ENCODE data around the gene MYCN.

MYCN gene

DNA sequence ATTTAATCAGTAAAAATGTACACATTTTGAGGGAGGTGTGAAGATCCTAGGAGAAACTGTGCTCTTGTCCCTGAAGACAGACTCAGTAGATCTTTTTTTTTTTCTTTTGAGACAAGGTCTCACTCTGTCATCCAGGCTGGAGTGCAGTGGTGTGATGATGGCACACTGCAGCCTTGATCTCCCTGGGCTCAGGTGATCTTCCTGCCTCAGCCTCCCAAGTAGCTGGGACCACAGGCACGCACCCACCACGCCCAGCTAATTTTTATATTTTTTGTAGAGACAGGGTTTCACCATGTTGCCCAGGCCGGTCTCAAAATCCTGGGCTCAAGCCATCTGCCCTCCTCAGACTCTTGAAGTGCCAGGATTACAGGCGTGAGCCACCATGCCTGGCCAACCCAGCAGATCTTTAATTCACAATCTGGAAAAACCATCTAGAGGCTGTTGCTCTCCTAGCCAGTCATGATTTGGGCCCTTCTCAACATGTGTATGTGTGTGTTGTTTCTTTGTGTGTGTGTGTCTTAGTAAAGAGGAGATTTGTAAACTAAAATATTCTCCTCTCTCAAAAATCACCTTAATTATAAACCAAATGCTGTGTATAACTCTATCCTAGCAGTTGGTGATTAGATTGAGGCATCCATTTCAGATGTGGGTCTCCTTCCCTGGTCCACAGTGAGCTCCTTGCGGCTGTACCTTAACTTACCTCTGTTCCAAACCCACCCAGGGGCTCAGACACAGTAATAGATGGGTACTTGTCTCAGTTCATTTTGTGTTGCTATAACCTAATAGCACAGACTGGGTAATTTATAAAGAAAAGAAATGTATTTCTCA is 3.9 kb upstream of the MYCN start:
- H3K27me3 ChIP-seq (ENCODE audit: insufficient read depth, insufficient read length), result no peaks in the 10 kb centered on the region
- no peaks in the 10 kb centered on the region for H3K4me1 ChIP-seq (ENCODE audit: insufficient read depth, insufficient read length)
- no peak overlapping the region for H3K9ac ChIP-seq (ENCODE audit: insufficient read length, low read depth)
- no peak for DNase-seq (ENCODE audit: low read depth, low spot score)
- no peak for TF ChIP-seq YY1 (IDR thresholded peaks at IDR 0.05; ENCODE audit: insufficient read depth, insufficient read length)
- no peak for TF ChIP-seq ZNF274 (IDR thresholded peaks at IDR 0.05; ENCODE audit: low read depth, low read length)
- TF ChIP-seq SUZ12 (IDR thresholded peaks at IDR 0.05; ENCODE audit: extremely low read depth, insufficient read depth, insufficient read length), result no peak
- no peak overlapping the region for H3K4me3 ChIP-seq (ENCODE audit: insufficient read length, low read depth)
- H3K36me3 ChIP-seq (ENCODE audit: insufficient read depth, insufficient read length, low read length), result no peaks in the 10 kb centered on the region
- H3K9me3 ChIP-seq (ENCODE audit: insufficient read depth, low read length), result no peaks in the 10 kb centered on the region

GRCh38 chr2:15937105-15937881 is 3.1 kb upstream of the MYCN start:
- H3K9me3 ChIP-seq (ENCODE audit: insufficient read depth, low read length), result no peaks in the 10 kb centered on the region
- no peak for DNase-seq (ENCODE audit: low read depth, low spot score)
- no peaks in the 10 kb centered on the region for H3K4me1 ChIP-seq (ENCODE audit: insufficient read depth, insufficient read length)
- TF ChIP-seq YY1 (IDR thresholded peaks at IDR 0.05; ENCODE audit: insufficient read depth, insufficient read length) (no peak), SUZ12 (IDR thresholded peaks at IDR 0.05; ENCODE audit: extremely low read depth, insufficient read depth, insufficient read length) (no peak), ZNF274 (IDR thresholded peaks at IDR 0.05; ENCODE audit: low read depth, low read length) (no peak)
- peaks cover 5% of the 10 kb centered on the region for H3K36me3 ChIP-seq (ENCODE audit: insufficient read depth, insufficient read length, low read length)
- no peaks in the 10 kb centered on the region for H3K27me3 ChIP-seq (ENCODE audit: insufficient read depth, insufficient read length)
- no peak overlapping the region for H3K9ac ChIP-seq (ENCODE audit: insufficient read length, low read depth)
- H3K4me3 ChIP-seq (ENCODE audit: insufficient read length, low read depth), result no peak overlapping the region

DNA sequence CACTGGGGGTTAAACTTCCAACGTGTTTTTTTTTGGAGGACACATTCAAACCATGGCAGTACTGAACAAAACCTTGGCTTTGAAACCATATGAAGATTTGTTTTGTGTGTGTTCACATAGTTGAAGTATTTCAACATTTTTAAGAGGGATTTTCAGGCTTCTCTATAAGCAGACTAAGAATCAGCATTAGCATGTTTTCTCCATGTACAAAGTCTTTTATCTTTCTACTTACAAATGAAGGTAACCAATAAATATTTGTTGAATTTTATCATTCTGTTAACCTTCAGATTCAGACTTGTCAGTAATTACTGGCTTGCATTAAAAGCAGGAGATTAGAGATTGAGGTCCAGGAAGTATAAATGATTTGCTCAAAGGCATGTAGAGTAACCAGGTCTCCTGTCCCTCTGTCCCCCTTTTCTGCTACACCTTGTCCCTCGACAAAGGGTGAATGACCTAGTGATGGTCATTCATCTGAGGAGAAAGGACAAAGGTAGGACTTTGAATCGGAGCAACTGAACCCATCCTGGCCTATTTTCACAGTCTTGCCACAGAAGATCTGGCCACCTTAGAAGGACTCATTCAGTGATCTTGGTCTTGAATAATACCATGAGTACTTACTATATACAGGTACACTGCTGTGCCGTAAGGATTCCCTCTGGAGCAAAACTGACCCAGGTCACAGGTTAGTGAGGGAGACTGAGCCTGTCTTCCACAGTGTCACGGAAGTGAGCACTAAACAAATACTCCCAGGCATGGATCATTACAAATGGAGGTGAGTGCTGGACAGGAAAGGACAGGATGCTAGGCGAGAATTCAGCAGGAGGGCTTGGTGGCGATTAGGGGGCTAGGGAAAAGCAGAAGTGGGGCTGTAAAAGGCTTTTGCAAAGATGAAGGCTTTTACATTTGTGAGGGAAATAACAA is 2.2 kb upstream of the MYCN start:
- H3K36me3 ChIP-seq (ENCODE audit: insufficient read depth, insufficient read length, low read length), result peaks cover 14% of the 10 kb centered on the region
- H3K4me3 ChIP-seq (ENCODE audit: insufficient read length, low read depth), result no peak overlapping the region
- no peaks in the 10 kb centered on the region for H3K4me1 ChIP-seq (ENCODE audit: insufficient read depth, insufficient read length)
- TF ChIP-seq ZNF274 (IDR thresholded peaks at IDR 0.05; ENCODE audit: low read depth, low read length) (no peak), SUZ12 (IDR thresholded peaks at IDR 0.05; ENCODE audit: extremely low read depth, insufficient read depth, insufficient read length) (no peak), YY1 (IDR thresholded peaks at IDR 0.05; ENCODE audit: insufficient read depth, insufficient read length) (no peak)
- no peak overlapping the region for H3K9ac ChIP-seq (ENCODE audit: insufficient read length, low read depth)
- DNase-seq (ENCODE audit: low read depth, low spot score), result no peak
- no peaks in the 10 kb centered on the region for H3K27me3 ChIP-seq (ENCODE audit: insufficient read depth, insufficient read length)
- no peaks in the 10 kb centered on the region for H3K9me3 ChIP-seq (ENCODE audit: insufficient read depth, low read length)

DNA sequence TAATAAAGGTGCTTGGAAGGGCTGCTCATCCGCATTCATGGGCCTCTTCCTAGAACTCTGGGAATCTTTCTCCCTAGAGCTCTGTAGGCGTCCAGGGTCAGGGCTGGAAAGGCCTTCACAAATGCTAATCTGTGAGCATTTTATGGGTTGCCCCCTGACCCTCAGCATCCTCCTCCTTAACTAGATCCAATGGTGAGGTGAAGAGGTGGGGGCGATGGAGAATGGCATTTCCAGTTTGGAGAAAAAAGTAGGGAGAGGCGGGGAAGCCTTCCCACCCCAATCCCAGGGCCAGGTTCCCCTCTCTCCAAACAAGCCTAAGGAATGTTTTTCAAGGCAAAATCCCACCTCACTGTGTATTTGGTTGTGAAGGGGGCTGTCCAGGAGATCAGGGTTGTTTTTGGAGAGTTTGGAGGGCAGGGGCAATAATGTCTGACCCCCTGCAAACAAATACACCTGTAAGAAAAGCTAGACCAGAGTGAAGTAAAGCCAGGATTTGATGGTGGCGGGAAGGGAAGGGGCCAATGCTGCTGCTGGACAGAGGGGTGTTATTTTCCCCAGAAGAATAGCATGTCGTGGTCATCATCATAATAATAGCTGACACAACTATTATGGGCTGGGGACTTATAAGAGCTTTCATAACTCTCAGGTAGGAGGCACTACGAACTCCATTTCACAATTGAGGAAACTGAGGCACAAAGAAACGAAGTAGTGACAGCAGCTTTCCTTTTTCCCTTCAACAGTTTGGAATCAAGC is 1.4 kb upstream of the MYCN start:
- no peaks in the 10 kb centered on the region for H3K27me3 ChIP-seq (ENCODE audit: insufficient read depth, insufficient read length)
- peak overlapping the region; percentile 89 for H3K9ac ChIP-seq (ENCODE audit: insufficient read length, low read depth)
- no peaks in the 10 kb centered on the region for H3K9me3 ChIP-seq (ENCODE audit: insufficient read depth, low read length)
- peak; percentile 98 for DNase-seq (ENCODE audit: low read depth, low spot score)
- peak overlapping the region; percentile 46 for H3K4me3 ChIP-seq (ENCODE audit: insufficient read length, low read depth)
- peaks cover 21% of the 10 kb centered on the region for H3K36me3 ChIP-seq (ENCODE audit: insufficient read depth, insufficient read length, low read length)
- no peak for TF ChIP-seq ZNF274 (IDR thresholded peaks at IDR 0.05; ENCODE audit: low read depth, low read length)
- no peak for TF ChIP-seq YY1 (IDR thresholded peaks at IDR 0.05; ENCODE audit: insufficient read depth, insufficient read length)
- no peak for TF ChIP-seq SUZ12 (IDR thresholded peaks at IDR 0.05; ENCODE audit: extremely low read depth, insufficient read depth, insufficient read length)
- H3K4me1 ChIP-seq (ENCODE audit: insufficient read depth, insufficient read length), result no peaks in the 10 kb centered on the region

DNA sequence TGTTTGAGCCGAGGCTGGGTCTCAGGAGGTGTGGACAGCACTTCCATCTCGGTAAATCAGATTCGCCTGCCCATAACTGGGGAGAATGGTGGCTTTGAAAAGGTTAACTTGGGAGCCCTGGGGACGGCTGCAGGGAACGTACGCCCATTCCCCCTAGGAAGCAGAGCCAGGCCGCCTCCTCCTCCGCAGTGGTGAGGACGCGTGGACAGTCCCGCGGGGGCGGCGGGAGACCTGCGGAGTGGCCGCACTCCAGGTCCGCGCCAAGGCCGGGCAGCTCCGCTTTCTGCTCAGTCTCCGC is 845 bp upstream of the MYCN start:
- TF ChIP-seq SUZ12 (IDR thresholded peaks at IDR 0.05; ENCODE audit: extremely low read depth, insufficient read depth, insufficient read length) (no peak), YY1 (IDR thresholded peaks at IDR 0.05; ENCODE audit: insufficient read depth, insufficient read length) (no peak), ZNF274 (IDR thresholded peaks at IDR 0.05; ENCODE audit: low read depth, low read length) (no peak)
- H3K36me3 ChIP-seq (ENCODE audit: insufficient read depth, insufficient read length, low read length), result peaks cover 26% of the 10 kb centered on the region
- H3K4me1 ChIP-seq (ENCODE audit: insufficient read depth, insufficient read length), result no peaks in the 10 kb centered on the region
- DNase-seq (ENCODE audit: low read depth, low spot score), result no peak
- no peaks in the 10 kb centered on the region for H3K9me3 ChIP-seq (ENCODE audit: insufficient read depth, low read length)
- peak overlapping the region; percentile 89 for H3K9ac ChIP-seq (ENCODE audit: insufficient read length, low read depth)
- peak overlapping the region; percentile 46 for H3K4me3 ChIP-seq (ENCODE audit: insufficient read length, low read depth)
- H3K27me3 ChIP-seq (ENCODE audit: insufficient read depth, insufficient read length), result no peaks in the 10 kb centered on the region

- Histone ChIP-seq H3K36me3 (ENCODE audit: insufficient read depth, insufficient read length, low read length) (peaks cover 38% of the 10 kb centered on the region), H3K27me3 (ENCODE audit: insufficient read depth, insufficient read length) (no peaks in the 10 kb centered on the region), H3K9me3 (ENCODE audit: insufficient read depth, low read length) (no peaks in the 10 kb centered on the region), H3K4me1 (ENCODE audit: insufficient read depth, insufficient read length) (peaks cover 6% of the 10 kb centered on the region), H3K9ac (ENCODE audit: insufficient read length, low read depth) (peak overlapping the region; percentile 92), H3K4me3 (ENCODE audit: insufficient read length, low read depth) (peak overlapping the region; percentile 90)
- TF ChIP-seq SUZ12 (IDR thresholded peaks at IDR 0.05; ENCODE audit: extremely low read depth, insufficient read depth, insufficient read length), result no peak
- TF ChIP-seq ZNF274 (IDR thresholded peaks at IDR 0.05; ENCODE audit: low read depth, low read length), result no peak
- no peak for TF ChIP-seq YY1 (IDR thresholded peaks at IDR 0.05; ENCODE audit: insufficient read depth, insufficient read length)
- no peak for DNase-seq (ENCODE audit: low read depth, low spot score)
Measured at GRCh38 chr2:15940661-15941480, 521 bp downstream of the MYCN start.

Measured in NT2/D1 (cell line).